Measurements from ENCODE around the gene KLHL28.

Gene KLHL28

GRCh38 chr14:44968714-44969113, 7.0 kb upstream of the KLHL28 start:
- Mint-ChIP-seq H3K4me3 (no peak overlapping the region), H3K9me3 (peaks cover 54% of the 10 kb centered on the region), H3K4me1 (ENCODE audit: low read depth) (peaks cover 75% of the 10 kb centered on the region), H3K36me3 (ENCODE audit: low read depth) (peaks cover 72% of the 10 kb centered on the region), H3K27me3 (no peaks in the 10 kb centered on the region), H3K27ac (no peak overlapping the region)
- DNase-seq, result no peak

GRCh38 chr14:44966601-44967336, 5.0 kb upstream of the KLHL28 start:
- Mint-ChIP-seq H3K4me3 (peak overlapping the region; percentile 23), H3K27ac (no peak overlapping the region), H3K27me3 (no peaks in the 10 kb centered on the region), H3K36me3 (ENCODE audit: low read depth) (peaks cover 58% of the 10 kb centered on the region), H3K9me3 (peaks cover 49% of the 10 kb centered on the region), H3K4me1 (ENCODE audit: low read depth) (peaks cover 73% of the 10 kb centered on the region)
- DNase-seq, result no peak

- Mint-ChIP-seq H3K4me1 (ENCODE audit: low read depth) (peaks cover 65% of the 10 kb centered on the region), H3K27me3 (no peaks in the 10 kb centered on the region), H3K4me3 (no peak overlapping the region), H3K27ac (no peak overlapping the region), H3K36me3 (ENCODE audit: low read depth) (peaks cover 32% of the 10 kb centered on the region), H3K9me3 (peaks cover 26% of the 10 kb centered on the region)
- DNase-seq, result no peak
These were observed 2.1 kb upstream of the KLHL28 start for GRCh38 chr14:44963775-44964380.

DNA sequence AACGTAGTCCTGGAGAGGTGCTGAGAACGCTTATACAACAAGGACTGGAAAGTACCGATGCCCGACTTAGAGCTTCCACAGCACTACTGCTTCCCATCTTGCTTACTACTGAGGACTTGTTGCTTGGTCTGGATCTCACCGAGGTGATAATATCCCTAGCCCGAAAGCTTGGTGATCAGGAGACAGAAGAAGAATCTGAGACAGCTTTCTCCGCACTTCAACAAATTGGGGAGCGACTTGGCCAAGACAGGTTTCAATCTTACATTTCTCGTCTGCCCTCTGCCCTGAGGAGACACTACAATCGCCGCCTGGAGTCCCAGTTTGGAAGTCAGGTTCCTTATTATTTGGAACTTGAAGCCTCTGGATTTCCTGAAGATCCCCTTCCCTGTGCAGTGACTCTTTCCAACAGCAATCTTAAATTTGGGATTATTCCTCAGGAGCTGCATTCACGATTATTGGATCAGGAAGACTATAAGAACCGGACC, 1.3 kb upstream of the KLHL28 start:
- Mint-ChIP-seq H3K4me3 (no peak overlapping the region), H3K27ac (no peak overlapping the region), H3K36me3 (ENCODE audit: low read depth) (peaks cover 25% of the 10 kb centered on the region), H3K9me3 (peaks cover 21% of the 10 kb centered on the region), H3K4me1 (ENCODE audit: low read depth) (peaks cover 63% of the 10 kb centered on the region), H3K27me3 (no peaks in the 10 kb centered on the region)
- no peak for DNase-seq

DNA sequence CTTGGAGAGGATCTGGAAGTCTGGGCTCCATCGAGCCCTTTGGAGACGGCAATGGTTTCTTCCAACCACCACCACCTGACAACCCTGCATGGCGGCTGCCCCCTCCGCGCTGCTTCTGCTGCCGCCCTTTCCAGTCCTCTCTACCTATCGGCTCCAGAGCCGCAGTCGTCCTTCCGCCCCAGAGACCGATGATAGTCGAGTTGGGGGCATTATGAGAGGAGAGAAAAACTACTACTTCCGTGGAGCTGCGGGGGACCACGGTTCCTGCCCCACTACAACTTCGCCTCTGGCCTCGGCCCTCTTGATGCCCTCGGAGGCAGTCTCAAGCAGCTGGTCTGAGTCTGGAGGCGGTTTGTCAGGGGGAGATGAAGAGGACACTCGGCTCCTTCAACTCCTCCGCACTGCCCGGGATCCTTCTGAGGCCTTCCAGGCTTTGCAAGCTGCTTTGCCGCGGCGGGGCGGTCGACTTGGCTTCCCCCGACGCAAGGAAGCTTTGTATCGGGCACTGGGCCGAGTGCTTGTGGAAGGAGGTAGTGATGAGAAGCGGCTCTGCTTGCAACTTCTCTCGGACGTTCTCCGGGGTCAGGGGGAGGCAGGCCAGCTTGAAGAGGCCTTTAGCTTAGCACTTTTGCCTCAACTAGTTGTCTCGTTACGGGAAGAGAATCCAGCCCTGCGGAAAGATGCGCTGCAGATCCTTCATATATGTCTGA, 742 bp upstream of the KLHL28 start:
- Mint-ChIP-seq H3K36me3 (ENCODE audit: low read depth) (peaks cover 20% of the 10 kb centered on the region), H3K27ac (no peak overlapping the region), H3K27me3 (no peaks in the 10 kb centered on the region), H3K4me1 (ENCODE audit: low read depth) (peaks cover 62% of the 10 kb centered on the region), H3K9me3 (peaks cover 20% of the 10 kb centered on the region), H3K4me3 (no peak overlapping the region)
- no peak for DNase-seq

- H3K27me3 Mint-ChIP-seq, result no peaks in the 10 kb centered on the region
- H3K9me3 Mint-ChIP-seq, result peaks cover 13% of the 10 kb centered on the region
- H3K27ac Mint-ChIP-seq, result no peak overlapping the region
- H3K36me3 Mint-ChIP-seq (ENCODE audit: low read depth), result peaks cover 14% of the 10 kb centered on the region
- no peak overlapping the region for H3K4me3 Mint-ChIP-seq
- H3K4me1 Mint-ChIP-seq (ENCODE audit: low read depth), result peaks cover 58% of the 10 kb centered on the region
- peak; percentile 57 for DNase-seq
These were observed 595 bp downstream of the KLHL28 start for GRCh38 chr14:44961151-44961553.

GRCh38 chr14:44960646-44961045, 1.1 kb downstream of the KLHL28 start:
- no peak overlapping the region for H3K4me3 Mint-ChIP-seq
- peaks cover 13% of the 10 kb centered on the region for H3K9me3 Mint-ChIP-seq
- no peaks in the 10 kb centered on the region for H3K27me3 Mint-ChIP-seq
- H3K27ac Mint-ChIP-seq, result peak overlapping the region; percentile 76
- DNase-seq, result no peak
- H3K36me3 Mint-ChIP-seq (ENCODE audit: low read depth), result peaks cover 17% of the 10 kb centered on the region
- peaks cover 63% of the 10 kb centered on the region for H3K4me1 Mint-ChIP-seq (ENCODE audit: low read depth)

DNA sequence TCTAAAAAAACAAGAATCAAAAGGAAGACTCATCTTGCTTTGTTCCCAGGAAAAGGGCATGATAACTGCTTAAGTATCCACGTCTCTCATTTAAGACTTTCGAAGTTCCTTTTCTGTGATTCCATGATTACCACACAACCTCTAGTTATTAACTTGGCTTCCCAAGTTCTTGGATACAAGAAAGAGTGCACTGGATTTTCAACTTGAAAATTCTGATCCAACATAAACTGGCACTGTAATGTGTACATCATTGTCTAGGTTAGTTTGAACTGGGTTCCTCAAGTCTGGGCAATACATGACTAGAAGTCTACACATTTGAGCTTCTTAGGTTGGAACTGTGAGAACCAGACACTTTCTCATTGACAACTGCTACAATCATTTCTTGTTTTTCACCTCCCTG, 1.6 kb downstream of the KLHL28 start:
- H3K27me3 Mint-ChIP-seq, result no peaks in the 10 kb centered on the region
- H3K4me3 Mint-ChIP-seq, result no peak overlapping the region
- peak overlapping the region; percentile 76 for H3K27ac Mint-ChIP-seq
- no peak for DNase-seq
- peaks cover 64% of the 10 kb centered on the region for H3K4me1 Mint-ChIP-seq (ENCODE audit: low read depth)
- peaks cover 18% of the 10 kb centered on the region for H3K36me3 Mint-ChIP-seq (ENCODE audit: low read depth)
- H3K9me3 Mint-ChIP-seq, result peaks cover 11% of the 10 kb centered on the region

GRCh38 chr14:44959538-44959937, 2.2 kb downstream of the KLHL28 start:
- Mint-ChIP-seq H3K27ac (peak overlapping the region; percentile 76), H3K4me3 (no peak overlapping the region), H3K4me1 (ENCODE audit: low read depth) (peaks cover 60% of the 10 kb centered on the region), H3K27me3 (no peaks in the 10 kb centered on the region), H3K9me3 (peaks cover 10% of the 10 kb centered on the region), H3K36me3 (ENCODE audit: low read depth) (peaks cover 15% of the 10 kb centered on the region)
- no peak for DNase-seq

DNA sequence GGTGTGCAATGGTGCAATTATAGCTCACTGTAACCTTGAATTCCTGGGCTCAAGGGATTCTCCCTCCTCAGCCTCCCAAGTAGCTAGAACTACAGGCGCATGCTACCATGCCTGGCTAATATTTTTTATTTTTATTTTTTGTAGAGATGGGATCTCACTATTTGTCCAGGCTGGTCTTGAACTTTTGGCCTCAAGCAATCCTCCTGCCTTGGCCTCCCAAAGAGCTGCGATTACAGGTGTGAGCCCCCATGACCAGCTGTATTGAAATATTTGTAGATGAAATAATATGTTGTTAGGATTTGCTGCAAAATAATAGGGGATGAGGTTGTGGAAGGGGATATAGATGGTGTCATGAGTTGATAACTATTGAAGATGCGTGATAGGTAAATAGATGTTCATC, 4.9 kb downstream of the KLHL28 start:
- no peak overlapping the region for H3K27ac Mint-ChIP-seq
- peaks cover 30% of the 10 kb centered on the region for H3K36me3 Mint-ChIP-seq (ENCODE audit: low read depth)
- no peaks in the 10 kb centered on the region for H3K9me3 Mint-ChIP-seq
- no peak overlapping the region for H3K4me3 Mint-ChIP-seq
- H3K27me3 Mint-ChIP-seq, result no peaks in the 10 kb centered on the region
- peaks cover 56% of the 10 kb centered on the region for H3K4me1 Mint-ChIP-seq (ENCODE audit: low read depth)
- DNase-seq, result no peak

GRCh38 chr14:44955528-44955927, 6.2 kb downstream of the KLHL28 start:
- Mint-ChIP-seq H3K9me3 (no peaks in the 10 kb centered on the region), H3K27ac (no peak overlapping the region), H3K27me3 (no peaks in the 10 kb centered on the region), H3K36me3 (ENCODE audit: low read depth) (peaks cover 44% of the 10 kb centered on the region), H3K4me1 (ENCODE audit: low read depth) (peaks cover 65% of the 10 kb centered on the region), H3K4me3 (no peak overlapping the region)
- DNase-seq, result no peak

DNA sequence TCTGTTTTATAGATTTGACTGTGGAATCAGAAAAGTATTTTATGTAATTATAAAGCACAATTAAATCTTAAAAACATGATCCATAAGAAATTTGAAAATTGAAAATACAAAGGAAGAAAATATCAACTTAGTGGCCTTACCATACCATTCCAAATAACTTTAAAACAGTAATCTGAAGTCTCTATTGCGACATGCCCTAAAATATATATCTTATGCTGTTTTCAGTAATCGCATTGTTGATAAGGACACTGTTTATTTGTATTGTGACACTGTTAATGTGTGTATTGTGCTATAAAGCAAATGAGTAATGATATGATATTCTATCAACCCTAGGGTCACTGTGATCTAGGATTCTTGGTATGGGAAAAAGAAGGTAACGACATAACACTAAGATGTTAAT, 7.0 kb downstream of the KLHL28 start:
- no peak for DNase-seq
- no peaks in the 10 kb centered on the region for H3K27me3 Mint-ChIP-seq
- H3K4me1 Mint-ChIP-seq (ENCODE audit: low read depth), result peaks cover 59% of the 10 kb centered on the region
- H3K36me3 Mint-ChIP-seq (ENCODE audit: low read depth), result peaks cover 46% of the 10 kb centered on the region
- H3K27ac Mint-ChIP-seq, result no peak overlapping the region
- no peak overlapping the region for H3K4me3 Mint-ChIP-seq
- H3K9me3 Mint-ChIP-seq, result no peaks in the 10 kb centered on the region

- no peaks in the 10 kb centered on the region for H3K27me3 Mint-ChIP-seq
- H3K27ac Mint-ChIP-seq, result no peak overlapping the region
- no peak for DNase-seq
- no peaks in the 10 kb centered on the region for H3K9me3 Mint-ChIP-seq
- peaks cover 60% of the 10 kb centered on the region for H3K36me3 Mint-ChIP-seq (ENCODE audit: low read depth)
- H3K4me3 Mint-ChIP-seq, result no peak overlapping the region
- peaks cover 54% of the 10 kb centered on the region for H3K4me1 Mint-ChIP-seq (ENCODE audit: low read depth)
These were observed 9.2 kb downstream of the KLHL28 start for GRCh38 chr14:44952391-44953110.

DNA sequence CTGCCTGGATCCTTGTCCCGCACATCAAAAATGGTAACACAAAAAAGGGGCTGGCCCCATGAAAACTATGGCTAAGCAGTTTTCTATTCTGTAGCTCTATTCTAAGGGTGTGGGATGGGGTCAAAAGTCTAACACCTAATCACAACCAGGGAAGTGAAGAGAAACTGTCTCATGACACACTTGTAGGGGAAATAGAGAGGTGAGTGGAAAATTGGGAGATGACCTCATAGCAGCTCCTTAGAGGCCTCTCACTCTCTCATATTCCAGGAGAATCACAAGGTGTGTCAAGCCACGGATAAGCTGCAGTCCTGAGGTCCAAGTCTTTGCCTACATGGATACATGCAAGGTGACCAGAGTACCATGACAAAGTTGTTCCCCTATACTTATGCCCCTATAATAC, 10.7 kb downstream of the KLHL28 start:
- no peak overlapping the region for H3K27ac Mint-ChIP-seq
- H3K9me3 Mint-ChIP-seq, result no peaks in the 10 kb centered on the region
- DNase-seq, result no peak
- H3K36me3 Mint-ChIP-seq (ENCODE audit: low read depth), result peaks cover 67% of the 10 kb centered on the region
- H3K4me1 Mint-ChIP-seq (ENCODE audit: low read depth), result peaks cover 48% of the 10 kb centered on the region
- H3K4me3 Mint-ChIP-seq, result no peak overlapping the region
- no peaks in the 10 kb centered on the region for H3K27me3 Mint-ChIP-seq

All from activated T-cell treated with anti-CD3 and anti-CD28 coated beads, Interleukin-2, amount 50 U/mL, for 24 hours (primary cell).